NB4 (cell line): ENCODE results near the gene ITPRIP.

Source experiments
- DNase-seq: peaks from one replicate; pipeline ENCODE4 v3.0.0; 2010; ENCODE audit warnings: low read depth
- H3K4me3 ChIP-seq: one replicate; pipeline ENCODE4 v1.5.1; 2011; ENCODE audit warnings: mild to moderate bottlenecking, low read depth, low read length, moderate library complexity
- CTCF ChIP-seq: IDR thresholded peaks from one replicate; pipeline ENCODE4 v1.5.1; 2012; ENCODE audit warnings: low read depth, low read length
- MAX ChIP-seq: IDR thresholded peaks from 2 replicates; pipeline ENCODE4 v1.6.1; 2011; ENCODE audit warnings: low read depth, low read length
- MYC ChIP-seq: IDR thresholded peaks from 2 replicates; pipeline ENCODE4 v1.6.1; 2011; ENCODE audit warnings: low read depth, low read length
- POLR2A ChIP-seq: IDR thresholded peaks from 2 replicates; pipeline ENCODE4 v1.6.1; 2011; ENCODE audit warnings: mild to moderate bottlenecking; ENCODE audit not compliant: insufficient read length; ENCODE audit errors: extremely low read depth

ITPRIP gene

DNA sequence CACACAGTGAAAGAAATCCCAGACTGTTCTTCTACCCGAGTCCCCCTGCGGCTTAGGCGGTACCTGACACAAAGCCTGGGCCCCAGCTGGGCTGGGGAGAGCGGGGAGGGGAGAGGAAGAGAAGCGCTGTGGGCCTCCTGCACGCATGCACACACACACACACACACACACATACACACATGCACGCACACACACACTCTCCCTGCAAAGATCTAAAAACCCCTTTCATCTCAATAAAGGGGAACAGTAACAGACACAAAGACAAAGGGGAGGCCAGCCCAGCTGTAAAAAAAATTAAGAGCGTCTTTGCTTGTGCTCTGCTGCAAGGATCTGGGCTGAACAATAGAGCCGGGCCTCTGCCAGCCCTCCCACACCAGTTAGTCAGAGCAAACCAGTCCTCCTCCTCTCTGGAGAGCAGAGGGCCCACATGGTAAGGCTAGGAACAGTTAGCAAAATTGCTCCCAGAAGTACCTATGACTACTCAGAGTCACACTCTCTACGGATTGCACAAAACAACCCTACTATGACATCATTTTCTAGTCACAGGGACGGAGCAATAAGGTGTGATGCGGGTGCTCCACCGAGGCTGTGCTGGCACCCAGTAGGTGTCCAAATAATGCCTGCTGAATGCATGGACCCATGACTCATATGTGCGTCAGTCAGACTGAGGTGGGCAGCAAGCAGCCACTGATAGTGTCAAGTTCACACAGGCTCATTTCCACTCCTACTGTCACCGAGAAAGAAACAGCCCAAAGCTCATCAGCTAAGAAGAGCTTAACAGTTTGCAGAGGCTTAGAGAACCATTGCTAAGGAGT lies 9.2 kb downstream of the ITPRIP start:
- TF ChIP-seq MYC (peak; percentile 45), CTCF (no peak), POLR2A (no peak), MAX (no peak; the same call in 1 of the 2 replicates)
- H3K4me3 ChIP-seq, result peak overlapping the region; percentile 56
- DNase-seq, result peak; percentile 95

DNA sequence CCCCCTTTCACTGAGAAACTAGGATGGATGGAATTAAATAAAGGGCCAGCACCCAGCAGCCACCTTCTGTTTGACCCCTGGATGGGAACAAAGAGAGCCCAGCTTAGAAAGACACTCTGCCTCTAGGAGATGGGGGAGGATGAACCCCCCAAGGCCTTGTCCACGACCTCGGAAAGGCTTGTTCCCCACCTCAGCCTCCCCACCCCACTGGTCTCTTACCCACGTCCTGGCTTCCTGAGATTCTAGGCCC lies 9.7 kb downstream of the ITPRIP start:
- DNase-seq, result no peak
- peak overlapping the region; percentile 56 for H3K4me3 ChIP-seq
- no peak for TF ChIP-seq CTCF
- 0 out of 2 replicates have a peak, but pooled peaks have one; percentile 24 for TF ChIP-seq MYC

DNA sequence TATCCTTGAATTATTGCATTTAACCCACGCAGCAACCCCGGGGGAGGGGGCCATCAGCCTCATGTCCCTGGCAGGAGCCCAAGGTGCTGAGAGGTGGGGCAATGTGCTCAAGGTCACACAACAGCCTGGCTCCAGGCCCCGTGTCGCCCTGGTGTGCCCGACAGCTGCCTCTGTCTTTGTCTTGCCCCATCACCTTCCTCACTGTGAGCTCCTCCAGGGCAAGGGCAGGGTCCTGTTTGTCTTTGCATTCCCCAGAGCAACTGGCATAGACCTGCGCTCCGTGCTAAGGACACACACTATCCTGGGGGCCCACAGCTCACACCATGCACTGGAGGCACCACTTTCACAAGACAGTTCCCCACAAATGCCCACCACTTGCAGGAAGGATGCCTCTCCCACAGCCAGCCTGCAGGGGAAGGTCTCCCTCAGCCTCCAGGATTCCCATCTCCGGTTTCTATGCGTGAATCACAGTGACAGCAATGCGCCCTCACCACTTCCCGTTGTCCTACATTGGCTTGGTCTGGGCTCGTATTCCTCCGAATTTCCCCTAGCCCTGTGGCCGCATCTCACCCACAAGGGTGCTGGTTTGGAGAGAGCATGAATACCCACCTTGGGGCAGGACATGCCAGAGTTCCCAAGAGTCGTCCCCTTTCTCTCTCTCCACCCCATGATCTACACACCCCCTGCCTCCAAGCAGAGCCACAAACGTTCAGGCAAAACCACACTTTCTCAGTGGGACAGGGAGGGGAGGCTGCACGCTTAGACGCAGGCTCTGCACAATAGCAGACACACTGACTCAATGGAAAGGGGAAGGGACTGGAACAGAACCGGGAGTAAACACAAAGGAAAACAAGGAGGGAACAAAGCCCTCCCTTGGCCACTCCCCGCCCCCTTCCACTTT lies 10.3 kb downstream of the ITPRIP start:
- H3K4me3 ChIP-seq, result peak overlapping the region; percentile 56
- TF ChIP-seq MYC (no peak), MAX (no peak), POLR2A (no peak), CTCF (no peak)
- peak; percentile 87 for DNase-seq

GRCh38 chr10:104326991-104327610 lies 11.2 kb downstream of the ITPRIP start:
- TF ChIP-seq MYC, result no peak
- no peak for TF ChIP-seq CTCF
- peak overlapping the region; percentile 56 for H3K4me3 ChIP-seq
- no peak for DNase-seq

DNA sequence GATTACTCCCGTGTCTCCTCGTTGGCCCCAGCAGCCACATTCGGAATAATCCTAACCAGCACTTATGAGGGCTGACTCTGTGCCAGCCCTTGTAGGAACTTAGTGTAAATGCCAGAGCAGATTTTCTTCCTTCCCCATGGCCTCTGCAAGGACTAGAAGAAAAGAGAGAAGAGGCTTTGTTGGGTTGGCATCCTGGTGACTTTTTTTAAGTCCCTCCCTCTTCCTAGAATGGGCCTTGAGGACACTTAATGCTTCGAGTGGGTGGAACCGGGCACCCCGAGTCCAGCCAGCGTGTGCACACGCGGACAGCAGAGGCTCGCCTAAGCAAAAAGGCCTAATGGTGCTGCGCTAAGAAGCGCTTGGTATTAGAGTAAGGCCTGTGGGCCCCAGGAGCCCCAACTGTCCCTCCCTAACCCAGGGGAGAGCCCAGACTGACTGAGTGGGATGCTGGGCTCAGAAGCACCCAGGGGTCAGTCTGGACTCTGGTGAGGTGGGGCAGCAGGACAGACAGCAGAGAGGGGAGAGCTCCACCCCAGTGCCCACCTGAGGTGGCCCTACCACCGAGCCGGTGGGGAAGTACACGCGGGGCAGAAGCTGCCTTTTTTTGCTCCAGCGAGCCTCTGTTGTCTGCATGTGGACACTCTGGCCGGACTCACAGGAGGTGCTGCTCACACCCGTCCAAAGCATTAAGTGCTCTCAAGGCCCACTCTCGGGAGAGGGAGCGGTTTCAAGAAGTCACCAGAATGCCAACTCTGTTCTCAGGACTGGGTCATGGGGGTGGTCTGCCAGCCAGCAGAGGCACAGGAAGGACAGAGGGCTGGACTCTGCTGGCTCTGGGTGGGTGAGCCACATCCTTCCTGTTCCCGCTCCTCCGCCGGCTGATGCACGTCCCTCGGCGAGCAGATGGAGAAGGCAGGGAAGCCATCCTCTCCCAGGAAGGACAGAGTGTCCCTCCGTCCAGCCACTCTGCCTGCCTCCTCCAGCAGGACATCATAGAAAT lies 12.5 kb downstream of the ITPRIP start:
- TF ChIP-seq CTCF (no peak), MYC (no peak), POLR2A (no peak), MAX (no peak)
- H3K4me3 ChIP-seq, result no peak overlapping the region
- DNase-seq, result peak; percentile 56
